ENCODE data around the gene DBT.

DNA sequence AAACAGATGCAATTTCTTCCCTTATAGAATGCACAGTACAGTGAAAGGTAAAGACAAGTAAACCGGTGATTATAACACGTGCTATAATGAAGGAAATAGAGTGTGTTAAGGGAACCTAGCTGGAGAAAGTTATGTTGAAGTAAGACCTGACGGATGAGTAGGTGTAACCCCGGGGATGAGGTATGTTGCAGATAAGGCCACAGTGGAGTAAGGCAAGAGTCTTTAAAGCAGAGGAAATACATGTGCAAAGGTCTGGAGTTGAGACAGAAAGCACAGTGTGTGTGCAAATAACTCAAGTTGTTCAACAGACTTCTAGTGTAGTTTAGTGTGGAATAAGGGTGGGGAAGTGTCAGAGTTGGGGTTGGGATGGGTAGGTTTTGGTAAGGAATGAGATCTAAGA, 2.9 kb downstream of the DBT start:
- TF ChIP-seq, protein P1, sequence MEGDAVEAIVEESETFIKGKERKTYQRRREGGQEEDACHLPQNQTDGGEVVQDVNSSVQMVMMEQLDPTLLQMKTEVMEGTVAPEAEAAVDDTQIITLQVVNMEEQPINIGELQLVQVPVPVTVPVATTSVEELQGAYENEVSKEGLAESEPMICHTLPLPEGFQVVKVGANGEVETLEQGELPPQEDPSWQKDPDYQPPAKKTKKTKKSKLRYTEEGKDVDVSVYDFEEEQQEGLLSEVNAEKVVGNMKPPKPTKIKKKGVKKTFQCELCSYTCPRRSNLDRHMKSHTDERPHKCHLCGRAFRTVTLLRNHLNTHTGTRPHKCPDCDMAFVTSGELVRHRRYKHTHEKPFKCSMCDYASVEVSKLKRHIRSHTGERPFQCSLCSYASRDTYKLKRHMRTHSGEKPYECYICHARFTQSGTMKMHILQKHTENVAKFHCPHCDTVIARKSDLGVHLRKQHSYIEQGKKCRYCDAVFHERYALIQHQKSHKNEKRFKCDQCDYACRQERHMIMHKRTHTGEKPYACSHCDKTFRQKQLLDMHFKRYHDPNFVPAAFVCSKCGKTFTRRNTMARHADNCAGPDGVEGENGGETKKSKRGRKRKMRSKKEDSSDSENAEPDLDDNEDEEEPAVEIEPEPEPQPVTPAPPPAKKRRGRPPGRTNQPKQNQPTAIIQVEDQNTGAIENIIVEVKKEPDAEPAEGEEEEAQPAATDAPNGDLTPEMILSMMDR (IDR thresholded peaks at IDR 0.05): no peak
- TF ChIP-seq POLR2A (IDR thresholded peaks at IDR 0.05): no peak

Data from right lobe of liver (tissue), 4 donors.